Vagina (tissue), 2 donors: ENCODE measurements around the gene RDH8.

Source experiments
- POLR2AphosphoS5 ChIP-seq, 2 donors: sonication (generic); formaldehyde crosslinking; IDR thresholded peaks; one replicate each; pipeline ENCODE4 v1.9.0; 2017; ENCODE audit warnings: antibody characterized with exemption in 2 of 2, mild to moderate bottlenecking in 2 of 2, low read depth in 1 of 2; ENCODE audit not compliant: insufficient read depth in 1 of 2
- TF ChIP-seq, protein P1 (sequence below), 3 experiments: fragments of 450-650 bp in 2 of 3; fragments of 200-600 bp in 1 of 3; sonication (generic) in 1 of 3; IDR thresholded peaks; one replicate each; pipeline ENCODE4 v1.5.1; 2017 to 2019; ENCODE audit warnings: antibody characterized with exemption in 3 of 3, mild to moderate bottlenecking in 2 of 3, moderate library complexity in 2 of 3

DNA sequence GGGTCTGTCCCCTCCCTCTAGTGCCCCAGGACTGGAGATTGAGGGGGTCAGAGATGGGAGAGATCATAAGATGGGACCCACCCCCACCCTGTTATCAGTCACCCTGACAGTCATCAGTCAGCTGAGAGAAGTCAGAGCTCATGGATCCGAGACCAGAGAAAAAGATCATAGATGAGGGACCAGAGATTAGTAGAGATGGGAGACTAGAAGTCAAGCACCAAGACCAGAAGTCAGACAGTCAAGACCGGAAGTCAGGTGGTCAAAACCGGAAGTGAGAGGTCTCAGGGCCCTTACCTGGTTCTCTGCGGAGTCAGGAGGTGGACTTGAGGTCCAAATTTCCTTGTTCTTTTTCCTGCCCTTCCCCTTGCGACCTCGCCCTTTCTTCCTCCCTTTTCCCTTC is 10.0 kb upstream of the RDH8 start:
- TF ChIP-seq, protein P1, sequence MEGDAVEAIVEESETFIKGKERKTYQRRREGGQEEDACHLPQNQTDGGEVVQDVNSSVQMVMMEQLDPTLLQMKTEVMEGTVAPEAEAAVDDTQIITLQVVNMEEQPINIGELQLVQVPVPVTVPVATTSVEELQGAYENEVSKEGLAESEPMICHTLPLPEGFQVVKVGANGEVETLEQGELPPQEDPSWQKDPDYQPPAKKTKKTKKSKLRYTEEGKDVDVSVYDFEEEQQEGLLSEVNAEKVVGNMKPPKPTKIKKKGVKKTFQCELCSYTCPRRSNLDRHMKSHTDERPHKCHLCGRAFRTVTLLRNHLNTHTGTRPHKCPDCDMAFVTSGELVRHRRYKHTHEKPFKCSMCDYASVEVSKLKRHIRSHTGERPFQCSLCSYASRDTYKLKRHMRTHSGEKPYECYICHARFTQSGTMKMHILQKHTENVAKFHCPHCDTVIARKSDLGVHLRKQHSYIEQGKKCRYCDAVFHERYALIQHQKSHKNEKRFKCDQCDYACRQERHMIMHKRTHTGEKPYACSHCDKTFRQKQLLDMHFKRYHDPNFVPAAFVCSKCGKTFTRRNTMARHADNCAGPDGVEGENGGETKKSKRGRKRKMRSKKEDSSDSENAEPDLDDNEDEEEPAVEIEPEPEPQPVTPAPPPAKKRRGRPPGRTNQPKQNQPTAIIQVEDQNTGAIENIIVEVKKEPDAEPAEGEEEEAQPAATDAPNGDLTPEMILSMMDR (IDR thresholded peaks at IDR 0.05) = no peak
- TF ChIP-seq POLR2AphosphoS5 (IDR thresholded peaks at IDR 0.05; ENCODE audit: insufficient read depth in 1 of 2, low read depth in 1 of 2) = no peak
